Endodermal cell (in vitro differentiated cells): ENCODE data around the gene ISCA1. TPM values are rescaled to one million over a fixed set of nuclear protein-coding genes. Genes with fewer than 3 reads are reported as not detected.
A peak's percentile ranks its signal among the peaks of the same experiment; 100 is the strongest.

Experiments used
- DNase-seq: peaks from one replicate; pipeline ENCODE4 v3.0.0-alpha.2; 2017
- H3K27ac ChIP-seq: 2 replicates; pipeline ENCODE4 v1.5.1; 2013; ENCODE audit warnings: mild to moderate bottlenecking, low read depth, low read length, moderate library complexity
- H3K27me3 ChIP-seq: 2 replicates; pipeline ENCODE4 v1.6.1; 2013; ENCODE audit warnings: mild to moderate bottlenecking, low read length, moderate library complexity; ENCODE audit not compliant: insufficient read depth, control insufficient read depth, poor library complexity, severe bottlenecking
- H3K36me3 ChIP-seq: 2 replicates; pipeline ENCODE4 v1.7.0; 2013; ENCODE audit warnings: mild to moderate bottlenecking, low read length, moderate library complexity; ENCODE audit not compliant: control insufficient read depth, insufficient read depth
- H3K4me1 ChIP-seq: one replicate; pipeline ENCODE4 v1.7.0; 2013; ENCODE audit warnings: low read length; ENCODE audit not compliant: control insufficient read depth, insufficient read depth
- H3K4me3 ChIP-seq: 2 replicates; pipeline ENCODE4 v1.5.1; 2013; ENCODE audit warnings: mild to moderate bottlenecking, low read length, moderate library complexity
- H3K9ac ChIP-seq: 2 replicates; pipeline ENCODE4 v1.6.1; 2013; ENCODE audit warnings: mild to moderate bottlenecking, low read length, moderate library complexity; ENCODE audit not compliant: poor library complexity, severe bottlenecking; ENCODE audit errors: extremely low read depth
- H3K9me3 ChIP-seq: 2 replicates; pipeline ENCODE4 v1.6.1; 2013; ENCODE audit warnings: mild to moderate bottlenecking, low read length, moderate library complexity; ENCODE audit not compliant: control insufficient read depth
- H3K27ac Mint-ChIP-seq: 2 replicates; pipeline ENCODE4 v1.8.0; 2020; ENCODE audit warnings: mixed read lengths
- H3K27me3 Mint-ChIP-seq: 2 replicates; pipeline ENCODE4 v1.8.0; 2021; ENCODE audit warnings: mild to moderate bottlenecking, mixed read lengths; ENCODE audit not compliant: insufficient read depth
- H3K36me3 Mint-ChIP-seq: 2 replicates; pipeline ENCODE4 v1.8.0; 2020; ENCODE audit warnings: low read depth, mixed read lengths
- H3K4me1 Mint-ChIP-seq: 2 replicates; pipeline ENCODE4 v1.8.0; 2020; ENCODE audit warnings: mixed read lengths
- H3K4me3 Mint-ChIP-seq: 2 replicates; pipeline ENCODE4 v1.8.0; 2020; ENCODE audit warnings: mild to moderate bottlenecking, moderate library complexity, mixed read lengths
- H3K9me3 Mint-ChIP-seq: 2 replicates; pipeline ENCODE4 v1.8.0; 2020; ENCODE audit warnings: mild to moderate bottlenecking, mixed read lengths
- CTCF ChIP-seq: fragments of 200-600 bp; sonication (generic); conservative IDR thresholded peaks from 2 replicates; pipeline ENCODE4 v1.5.0; 2021; ENCODE audit warnings: antibody characterized with exemption, mild to moderate bottlenecking
- WGBS, 2 experiments: methylation state at CpG; one replicate each; pipeline versions ENCODE4 v1.1.5 to v1.1.7; 2013; ENCODE audit warnings: missing lambda C conversion rate in 2 of 2, mixed read lengths in 1 of 2; ENCODE audit not compliant: insufficient coverage in 1 of 2, insufficient read length in 1 of 2; 5-methylcytosine and 5-hydroxymethylcytosine counted together
- total RNA-seq, 2 donors: library from RNA; stranded (reverse); fragmentation: NEBNext Ultra II Directional in 1 of 2; extraction: Animal tissue kit (Norgen Biotek cat#: 25700) in 1 of 2; gene quantifications; 2 replicates in 1 of 2; 3 replicates in 1 of 2; pipeline ENCODE4 v1.2.1, GENCODE V29; 2021

ISCA1 gene
- total RNA-seq, 2 donors from 2014 or later, result 29.6 to 33.7 TPM

- DNase-seq, result no peak
- H3K27me3 ChIP-seq, result no peaks in the 10 kb centered on the region
- peaks cover 10% of the 10 kb centered on the region for H3K36me3 Mint-ChIP-seq
- H3K9me3 ChIP-seq, result no peaks in the 10 kb centered on the region
- WGBS, 2 experiments, result 81% methylated on average over 6 of the region's 6 CpGs; no CpG with 5 or more reads in 1 of the 2 experiments
- H3K4me3 ChIP-seq, result no peak overlapping the region
- no peak overlapping the region for H3K27ac ChIP-seq
- no peak for TF ChIP-seq CTCF
- no peak overlapping the region for H3K27ac Mint-ChIP-seq
- H3K36me3 ChIP-seq, result peaks cover 22% of the 10 kb centered on the region
- H3K4me1 Mint-ChIP-seq, result no peaks in the 10 kb centered on the region
- H3K9me3 Mint-ChIP-seq, result no peaks in the 10 kb centered on the region
- H3K4me3 Mint-ChIP-seq, result no peak overlapping the region
- H3K4me1 ChIP-seq, result no peaks in the 10 kb centered on the region
- no peak overlapping the region for H3K9ac ChIP-seq
- H3K27me3 Mint-ChIP-seq, result no peaks in the 10 kb centered on the region
These were observed 6.3 kb upstream of the ISCA1 start for GRCh38 chr9:86288499-86289198.

DNA sequence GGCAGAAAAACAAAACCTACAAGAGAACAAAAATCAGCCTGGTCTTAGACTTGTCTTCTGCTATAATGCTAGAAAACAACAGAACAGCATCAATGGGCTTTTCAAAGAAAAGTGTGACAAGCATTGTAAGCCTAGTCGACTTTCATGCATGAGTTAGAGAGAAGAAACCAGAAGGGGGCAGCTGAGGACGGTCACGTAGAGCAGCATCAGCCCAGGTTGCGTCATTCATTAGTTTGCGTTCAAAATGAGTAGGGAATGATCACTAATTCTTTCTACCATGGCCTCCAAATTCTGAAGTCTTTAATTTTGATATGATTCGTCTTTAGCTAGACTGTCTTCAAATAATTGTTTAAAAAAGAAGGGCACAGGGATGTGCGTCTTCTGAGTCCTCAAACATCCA lies 4.7 kb upstream of the ISCA1 start:
- peak; percentile 72 for TF ChIP-seq CTCF
- Histone ChIP-seq H3K4me1 (peaks cover 4% of the 10 kb centered on the region), H3K27ac (peak overlapping the region; percentile 67), H3K4me3 (no peak overlapping the region), H3K36me3 (peaks cover 15% of the 10 kb centered on the region), H3K9ac (no peak overlapping the region), H3K9me3 (no peaks in the 10 kb centered on the region), H3K27me3 (no peaks in the 10 kb centered on the region)
- no peaks in the 10 kb centered on the region for H3K9me3 Mint-ChIP-seq
- 9 to 29% methylated on average over 3 to 7 of the region's 7 CpGs for WGBS, 2 experiments
- no peak overlapping the region for H3K4me3 Mint-ChIP-seq
- peaks cover 8% of the 10 kb centered on the region for H3K4me1 Mint-ChIP-seq
- H3K27ac Mint-ChIP-seq, result peak overlapping the region; percentile 84
- peaks cover 8% of the 10 kb centered on the region for H3K27me3 Mint-ChIP-seq
- H3K36me3 Mint-ChIP-seq, result peaks cover 4% of the 10 kb centered on the region
- peak; percentile 77 for DNase-seq

DNA sequence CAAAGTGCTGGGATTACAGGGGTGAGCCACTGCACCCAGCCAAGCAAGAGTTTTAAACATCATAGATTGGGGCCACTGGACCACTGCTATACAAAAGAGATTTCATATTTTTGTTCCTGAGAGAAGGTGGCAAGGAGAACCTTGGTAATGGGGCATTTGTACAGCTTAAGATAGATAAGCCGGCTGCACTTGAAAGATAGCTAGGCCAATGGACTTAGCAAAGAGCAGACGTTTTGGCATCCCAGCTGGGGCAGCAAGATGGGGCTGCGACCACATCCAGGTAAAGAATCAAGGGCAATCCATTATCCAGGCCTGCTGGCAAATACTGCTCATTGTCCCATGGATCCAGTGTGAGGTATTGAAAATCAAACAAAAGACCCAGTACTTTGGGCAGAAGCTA lies 3.9 kb upstream of the ISCA1 start:
- H3K27me3 ChIP-seq, result no peaks in the 10 kb centered on the region
- peaks cover 15% of the 10 kb centered on the region for H3K36me3 ChIP-seq
- peaks cover 8% of the 10 kb centered on the region for H3K27me3 Mint-ChIP-seq
- peaks cover 4% of the 10 kb centered on the region for H3K36me3 Mint-ChIP-seq
- peak overlapping the region; percentile 84 for H3K27ac Mint-ChIP-seq
- no peak overlapping the region for H3K4me3 ChIP-seq
- DNase-seq, result no peak
- no peak overlapping the region for H3K4me3 Mint-ChIP-seq
- peaks cover 11% of the 10 kb centered on the region for H3K4me1 Mint-ChIP-seq
- H3K9ac ChIP-seq, result no peak overlapping the region
- peak overlapping the region; percentile 67 for H3K27ac ChIP-seq
- TF ChIP-seq CTCF, result no peak
- H3K4me1 ChIP-seq, result peaks cover 4% of the 10 kb centered on the region
- H3K9me3 ChIP-seq, result no peaks in the 10 kb centered on the region
- no peaks in the 10 kb centered on the region for H3K9me3 Mint-ChIP-seq
- WGBS, 2 experiments, result 50 to 66% methylated on average over 3 of the region's 3 CpGs
